GM12878 (cell line): ENCODE results near the gene ZNF267. TPM values are rescaled to one million over a fixed set of nuclear protein-coding genes. Genes with fewer than 3 reads are reported as not detected.
A peak's percentile ranks its signal among the peaks of the same experiment; 100 is the strongest.

ENCODE experiments used
- ATF7 ChIP-seq: fragments of 450-650 bp; IDR thresholded peaks from 2 replicates; pipeline ENCODE4 v1.6.1; 2016; ENCODE audit warnings: low read depth, mild to moderate bottlenecking
- BMI1 ChIP-seq: fragments of 450-650 bp; IDR thresholded peaks from 2 replicates; pipeline ENCODE4 v1.6.1; 2016; ENCODE audit warnings: mild to moderate bottlenecking, moderate library complexity, borderline replicate concordance
- BRCA1 ChIP-seq: IDR thresholded peaks from 2 replicates; pipeline ENCODE4 v1.6.1; 2011; ENCODE audit warnings: low read depth, low read length, improper control_type of control experiment
- CEBPB ChIP-seq, 2 experiments: fragments of 150-350 bp in 1 of 2; IDR thresholded peaks; 2 replicates each; pipeline ENCODE4 v1.6.1; 2012 to 2014; ENCODE audit warnings: low read depth in 2 of 2, low read length in 2 of 2, borderline replicate concordance in 1 of 2, inconsistent platforms in 1 of 2
- CHD2 ChIP-seq: IDR thresholded peaks from 2 replicates; pipeline ENCODE4 v1.6.1; 2011; ENCODE audit warnings: low read depth, low read length, improper control_type of control experiment, borderline replicate concordance
- EGR1 ChIP-seq, 2 experiments: IDR thresholded peaks; 1 replicate in 1 of 2; 2 replicates in 1 of 2; pipeline ENCODE4 v1.6.1; 2011 to 2012; ENCODE audit warnings: low read depth in 2 of 2, low read length in 2 of 2, borderline replicate concordance in 1 of 2, mild to moderate bottlenecking in 1 of 2, moderate library complexity in 1 of 2
- FOXM1 ChIP-seq: IDR thresholded peaks from 2 replicates; pipeline ENCODE4 v1.6.1; 2012; ENCODE audit warnings: low read depth, mild to moderate bottlenecking, inconsistent platforms, low read length, moderate library complexity
- IKZF1 ChIP-seq: fragments of 450-650 bp; conservative IDR thresholded peaks from 2 replicates; pipeline ENCODE4 v1.6.1; 2017; ENCODE audit warnings: antibody characterized with exemption, mild to moderate bottlenecking
- JUND ChIP-seq: IDR thresholded peaks from 2 replicates; pipeline ENCODE4 v1.6.1; 2012; ENCODE audit warnings: low read depth, mild to moderate bottlenecking, low read length, improper control_type of control experiment, moderate library complexity
- NBN ChIP-seq: fragments of 450-650 bp; IDR thresholded peaks from 2 replicates; pipeline ENCODE4 v1.6.1; 2016
- NFXL1 ChIP-seq: fragments of 450-650 bp; IDR thresholded peaks from 2 replicates; pipeline ENCODE4 v1.6.1; 2017; ENCODE audit warnings: antibody characterized with exemption, mild to moderate bottlenecking, borderline replicate concordance
- POLR2AphosphoS2 ChIP-seq: IDR thresholded peaks from 2 replicates; pipeline ENCODE4 v1.6.1; 2011; ENCODE audit warnings: low read depth, mild to moderate bottlenecking, low read length, improper control_type of control experiment, moderate library complexity
- RAD51 ChIP-seq: fragments of 450-650 bp; IDR thresholded peaks from 2 replicates; pipeline ENCODE4 v1.6.1; 2016; ENCODE audit warnings: moderate library complexity, mild to moderate bottlenecking, inconsistent platforms
- SREBF2 ChIP-seq: IDR thresholded peaks from 2 replicates; pipeline ENCODE4 v1.6.1; 2012; ENCODE audit warnings: mild to moderate bottlenecking, low read length
- STAT3 ChIP-seq: IDR thresholded peaks from 2 replicates; pipeline ENCODE4 v1.6.1; 2011; ENCODE audit warnings: low read depth, low read length, improper control_type of control experiment
- SUPT20H ChIP-seq: IDR thresholded peaks from 2 replicates; pipeline ENCODE4 v1.6.1; 2011; ENCODE audit warnings: low read depth, mild to moderate bottlenecking, low read length, moderate library complexity, borderline replicate concordance; ENCODE audit not compliant: control insufficient read depth
- TAF1 ChIP-seq: IDR thresholded peaks from 2 replicates; pipeline ENCODE4 v1.6.1; 2011; ENCODE audit warnings: mild to moderate bottlenecking, low read depth, low read length, borderline replicate concordance
- TBL1XR1 ChIP-seq: IDR thresholded peaks from 2 replicates; pipeline ENCODE4 v1.6.1; 2012; ENCODE audit warnings: low read depth, low read length, improper control_type of control experiment
- USF2 ChIP-seq: IDR thresholded peaks from 2 replicates; pipeline ENCODE4 v1.6.1; 2011; ENCODE audit warnings: low read depth, low read length, improper control_type of control experiment, borderline replicate concordance
- WRNIP1 ChIP-seq: IDR thresholded peaks from 2 replicates; pipeline ENCODE4 v1.6.1; 2011; ENCODE audit warnings: low read depth, low read length, improper control_type of control experiment, borderline replicate concordance
- ZBED1 ChIP-seq: IDR thresholded peaks from 2 replicates; pipeline ENCODE4 v1.6.1; 2016; ENCODE audit warnings: borderline replicate concordance
- polyA plus RNA-seq, 11 experiments: library from polyadenylated mRNA; depleted of rRNA in 4 of 11; unstranded in 6 of 11; stranded (reverse) in 5 of 11; fragments of >200 nt; fragmentation: Nextera tagmentation in 4 of 11; fragmentation: Illumina TruSeq in 1 of 11; extraction: Ambion mirVana in 4 of 11; extraction: Trizol in 1 of 11; gene quantifications; 1 replicate in 1 of 11; 2 replicates in 10 of 11; pipeline versions ENCODE4 v1.2.1 to v1.2.3, GENCODE V29; 2011 to 2016; ENCODE audit warnings: inconsistent platforms in 2 of 11, missing spikeins in 2 of 11, low read depth in 1 of 11
- total RNA-seq, 4 experiments: library from RNA; depleted of rRNA in 3 of 4; stranded (reverse); fragments of >200 nt in 3 of 4; fragmentation: Illumina TruSeq in 1 of 4; extraction: Trizol in 1 of 4; gene quantifications; 2 replicates each; pipeline versions ENCODE4 v1.2.1 to v1.2.3, GENCODE V29; 2013 to 2021
- TF ChIP-seq, protein P1 (sequence below): IDR thresholded peaks from 2 replicates; pipeline ENCODE4 v1.6.1; 2012; ENCODE audit warnings: mild to moderate bottlenecking, low read depth, low read length
- TF ChIP-seq, protein P2 (sequence below): fragments of 150-350 bp; IDR thresholded peaks from 2 replicates; pipeline ENCODE4 v1.6.1; 2014; ENCODE audit warnings: mild to moderate bottlenecking, low read depth, low read length
- TF ChIP-seq, protein P3 (sequence below): IDR thresholded peaks from 2 replicates; pipeline ENCODE4 v1.6.1; 2012; ENCODE audit warnings: low read length, inconsistent platforms

The ZNF267 gene
- total and polyA plus RNA-seq, 10 of the 15 experiments (the other 5 are each of a cell fraction or from before 2014, with no cell fraction given): 16.3 to 54.6 (median 29.6) TPM

DNA sequence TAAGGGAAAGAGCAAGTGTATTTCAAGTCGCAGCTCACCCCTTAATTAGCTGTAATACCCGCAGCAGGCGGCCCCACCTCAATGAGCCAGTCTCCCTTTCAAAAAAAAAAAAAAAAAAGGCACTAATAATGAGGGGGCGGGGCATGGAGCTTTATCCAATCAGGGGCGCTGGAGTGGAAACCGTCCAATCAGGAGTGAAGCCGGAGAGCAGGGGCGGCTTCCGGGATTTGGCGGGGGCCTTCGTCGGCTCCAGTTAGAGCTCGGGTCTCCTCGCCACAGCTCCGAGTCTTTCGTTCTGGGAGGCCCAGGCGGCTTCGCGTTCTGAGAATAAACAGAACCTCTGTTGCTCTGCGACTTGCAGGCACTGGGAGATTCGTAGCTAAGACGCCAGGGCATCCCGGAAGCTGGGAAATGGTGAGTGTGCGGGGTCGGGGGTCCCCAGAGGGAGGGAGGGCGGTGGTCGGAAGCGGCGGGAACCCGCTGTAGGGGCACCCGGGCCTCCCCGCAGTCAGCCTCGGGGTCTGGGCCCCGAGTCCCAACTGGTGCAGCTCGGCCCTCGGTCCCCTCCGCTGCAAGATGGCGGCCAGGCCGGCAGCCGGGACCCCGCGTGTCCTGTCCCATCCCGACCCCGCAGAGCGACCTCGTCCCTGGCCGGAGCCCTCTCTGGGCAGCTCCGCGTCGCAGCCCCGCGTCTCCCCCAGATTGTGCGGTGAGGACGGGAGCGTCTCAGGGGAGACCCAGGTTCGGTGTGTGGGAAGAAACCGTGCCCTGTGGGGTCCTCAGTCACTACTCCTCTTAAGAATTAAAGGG lies at the start of gene ZNF267 (continued):
- peak in 1 of 2 experiments; percentile 66; a peak in 2 of 3 replicates for TF ChIP-seq EGR1 (IDR thresholded peaks at IDR 0.05; ENCODE audit: borderline replicate concordance in 1 of 2, low read depth in 2 of 2, low read length in 2 of 2)
- TF ChIP-seq SUPT20H: no peak
- TF ChIP-seq WRNIP1: no peak
- 0 out of 2 replicates have a peak, but pooled peaks have one; percentile 83 for TF ChIP-seq POLR2AphosphoS2
- no peak for TF ChIP-seq RAD51
- no peak for TF ChIP-seq NBN
- TF ChIP-seq CEBPB (IDR thresholded peaks at IDR 0.05; ENCODE audit: borderline replicate concordance in 1 of 2, low read depth in 2 of 2, low read length in 2 of 2): no peak
- TF ChIP-seq, protein P1, sequence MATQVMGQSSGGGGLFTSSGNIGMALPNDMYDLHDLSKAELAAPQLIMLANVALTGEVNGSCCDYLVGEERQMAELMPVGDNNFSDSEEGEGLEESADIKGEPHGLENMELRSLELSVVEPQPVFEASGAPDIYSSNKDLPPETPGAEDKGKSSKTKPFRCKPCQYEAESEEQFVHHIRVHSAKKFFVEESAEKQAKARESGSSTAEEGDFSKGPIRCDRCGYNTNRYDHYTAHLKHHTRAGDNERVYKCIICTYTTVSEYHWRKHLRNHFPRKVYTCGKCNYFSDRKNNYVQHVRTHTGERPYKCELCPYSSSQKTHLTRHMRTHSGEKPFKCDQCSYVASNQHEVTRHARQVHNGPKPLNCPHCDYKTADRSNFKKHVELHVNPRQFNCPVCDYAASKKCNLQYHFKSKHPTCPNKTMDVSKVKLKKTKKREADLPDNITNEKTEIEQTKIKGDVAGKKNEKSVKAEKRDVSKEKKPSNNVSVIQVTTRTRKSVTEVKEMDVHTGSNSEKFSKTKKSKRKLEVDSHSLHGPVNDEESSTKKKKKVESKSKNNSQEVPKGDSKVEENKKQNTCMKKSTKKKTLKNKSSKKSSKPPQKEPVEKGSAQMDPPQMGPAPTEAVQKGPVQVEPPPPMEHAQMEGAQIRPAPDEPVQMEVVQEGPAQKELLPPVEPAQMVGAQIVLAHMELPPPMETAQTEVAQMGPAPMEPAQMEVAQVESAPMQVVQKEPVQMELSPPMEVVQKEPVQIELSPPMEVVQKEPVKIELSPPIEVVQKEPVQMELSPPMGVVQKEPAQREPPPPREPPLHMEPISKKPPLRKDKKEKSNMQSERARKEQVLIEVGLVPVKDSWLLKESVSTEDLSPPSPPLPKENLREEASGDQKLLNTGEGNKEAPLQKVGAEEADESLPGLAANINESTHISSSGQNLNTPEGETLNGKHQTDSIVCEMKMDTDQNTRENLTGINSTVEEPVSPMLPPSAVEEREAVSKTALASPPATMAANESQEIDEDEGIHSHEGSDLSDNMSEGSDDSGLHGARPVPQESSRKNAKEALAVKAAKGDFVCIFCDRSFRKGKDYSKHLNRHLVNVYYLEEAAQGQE: no peak
- TF ChIP-seq SREBF2: no peak
- no peak for TF ChIP-seq ZBED1
- no peak for TF ChIP-seq JUND
- no peak for TF ChIP-seq NFXL1
- TF ChIP-seq FOXM1: no peak
- TF ChIP-seq TAF1: peak; percentile 98
- no peak for TF ChIP-seq TBL1XR1
- peak; percentile 70; the same call in 1 of the 2 replicates for TF ChIP-seq CHD2
- no peak for TF ChIP-seq STAT3
- no peak for TF ChIP-seq IKZF1
- TF ChIP-seq, protein P2, sequence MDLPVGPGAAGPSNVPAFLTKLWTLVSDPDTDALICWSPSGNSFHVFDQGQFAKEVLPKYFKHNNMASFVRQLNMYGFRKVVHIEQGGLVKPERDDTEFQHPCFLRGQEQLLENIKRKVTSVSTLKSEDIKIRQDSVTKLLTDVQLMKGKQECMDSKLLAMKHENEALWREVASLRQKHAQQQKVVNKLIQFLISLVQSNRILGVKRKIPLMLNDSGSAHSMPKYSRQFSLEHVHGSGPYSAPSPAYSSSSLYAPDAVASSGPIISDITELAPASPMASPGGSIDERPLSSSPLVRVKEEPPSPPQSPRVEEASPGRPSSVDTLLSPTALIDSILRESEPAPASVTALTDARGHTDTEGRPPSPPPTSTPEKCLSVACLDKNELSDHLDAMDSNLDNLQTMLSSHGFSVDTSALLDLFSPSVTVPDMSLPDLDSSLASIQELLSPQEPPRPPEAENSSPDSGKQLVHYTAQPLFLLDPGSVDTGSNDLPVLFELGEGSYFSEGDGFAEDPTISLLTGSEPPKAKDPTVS: no peak
- no peak for TF ChIP-seq BRCA1
- no peak for TF ChIP-seq BMI1
- TF ChIP-seq, protein P3, sequence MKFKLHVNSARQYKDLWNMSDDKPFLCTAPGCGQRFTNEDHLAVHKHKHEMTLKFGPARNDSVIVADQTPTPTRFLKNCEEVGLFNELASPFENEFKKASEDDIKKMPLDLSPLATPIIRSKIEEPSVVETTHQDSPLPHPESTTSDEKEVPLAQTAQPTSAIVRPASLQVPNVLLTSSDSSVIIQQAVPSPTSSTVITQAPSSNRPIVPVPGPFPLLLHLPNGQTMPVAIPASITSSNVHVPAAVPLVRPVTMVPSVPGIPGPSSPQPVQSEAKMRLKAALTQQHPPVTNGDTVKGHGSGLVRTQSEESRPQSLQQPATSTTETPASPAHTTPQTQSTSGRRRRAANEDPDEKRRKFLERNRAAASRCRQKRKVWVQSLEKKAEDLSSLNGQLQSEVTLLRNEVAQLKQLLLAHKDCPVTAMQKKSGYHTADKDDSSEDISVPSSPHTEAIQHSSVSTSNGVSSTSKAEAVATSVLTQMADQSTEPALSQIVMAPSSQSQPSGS: no peak
- no peak for TF ChIP-seq ATF7
- TF ChIP-seq USF2: no peak
